GM19463 (cell line): ENCODE data around the gene ANGPT4.
"Not testable (repeated sequence)": the region's sequence is repeated elsewhere in the genome, so short reads cannot be mapped to it uniquely, and the experiment has no call there.

ENCODE experiments used
- ATAC-seq: cut with Tn5 transposase; IDR thresholded peaks from one replicate; pipeline ENCODE4 v1.9.1; 2021; ENCODE audit warnings: mild to moderate bottlenecking, moderate library complexity; ENCODE audit not compliant: unreplicated experiment

ANGPT4 gene

DNA sequence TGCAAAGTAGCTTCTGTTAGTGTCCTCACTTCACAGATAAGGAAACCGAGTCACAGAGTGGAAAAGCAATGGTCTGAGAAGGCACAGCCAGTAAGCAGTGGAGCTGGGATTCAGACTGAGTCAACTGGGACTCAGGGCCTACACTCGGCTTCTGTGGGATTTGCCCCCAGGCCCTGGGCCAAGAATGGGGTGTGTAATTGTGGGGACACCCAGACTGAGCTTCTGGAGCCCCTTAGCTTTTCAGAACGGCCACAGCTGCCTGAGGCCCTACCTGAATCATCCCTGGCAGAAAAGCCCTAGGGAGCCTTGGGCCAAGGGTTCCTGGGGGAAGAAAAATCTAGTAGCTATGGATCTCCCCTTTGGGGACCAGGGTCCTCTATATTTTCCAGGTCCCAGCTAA lies 6.5 kb downstream of the ANGPT4 start:
- ATAC-seq: no peak

DNA sequence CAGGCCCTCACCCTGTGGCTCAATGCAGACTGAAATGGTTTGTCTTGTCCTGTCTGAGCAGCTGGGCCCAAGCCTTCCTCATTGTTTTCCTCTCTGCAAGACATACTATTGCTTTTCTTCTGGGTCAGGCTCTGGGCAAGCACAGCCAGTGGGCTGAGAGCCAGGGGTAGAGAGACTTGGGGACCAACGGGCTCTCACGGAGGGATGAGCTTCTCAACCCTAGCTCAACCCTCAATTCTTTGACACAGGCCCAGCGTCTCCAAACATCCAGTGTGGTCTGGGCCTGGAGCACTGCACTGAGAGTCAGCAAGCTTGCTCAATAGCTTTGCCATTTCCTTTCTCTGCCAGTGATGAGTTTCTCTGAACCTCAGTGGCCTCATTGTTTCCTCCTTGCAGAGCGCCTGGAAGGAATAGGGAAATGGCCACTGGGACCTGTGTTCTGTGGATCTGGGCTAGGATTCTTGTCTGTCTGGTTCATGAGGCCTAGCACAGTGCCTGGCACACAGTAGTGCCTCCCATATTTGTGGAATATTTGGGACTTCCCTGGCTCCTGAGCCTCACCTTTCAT lies 9.3 kb downstream of the ANGPT4 start:
- no peak for ATAC-seq

DNA sequence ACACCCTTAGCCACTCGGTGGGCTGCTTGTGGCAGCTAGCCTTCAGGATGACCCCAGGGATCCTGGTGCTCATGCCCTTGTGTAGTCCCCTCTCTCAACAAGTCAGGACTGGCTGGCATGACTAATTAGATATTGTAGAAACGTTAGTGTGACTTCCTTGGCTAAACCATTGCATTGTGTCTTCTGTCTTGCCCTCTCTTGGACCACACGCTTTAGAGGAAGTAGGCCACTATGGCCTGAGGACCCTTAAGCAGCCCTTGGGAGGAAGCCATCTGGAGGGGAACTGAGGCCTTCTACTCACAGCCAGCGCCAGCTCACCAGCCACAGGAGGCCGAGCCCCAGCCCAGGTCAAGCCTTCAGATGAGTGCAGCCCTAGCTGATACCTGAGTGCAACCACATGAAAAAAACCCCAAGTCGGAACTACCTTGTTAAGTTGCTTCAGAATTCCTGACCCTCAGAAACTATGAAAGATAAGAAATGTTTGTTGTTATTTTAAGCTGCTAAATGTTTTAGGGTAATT lies 10.1 kb downstream of the ANGPT4 start:
- no peak for ATAC-seq

DNA sequence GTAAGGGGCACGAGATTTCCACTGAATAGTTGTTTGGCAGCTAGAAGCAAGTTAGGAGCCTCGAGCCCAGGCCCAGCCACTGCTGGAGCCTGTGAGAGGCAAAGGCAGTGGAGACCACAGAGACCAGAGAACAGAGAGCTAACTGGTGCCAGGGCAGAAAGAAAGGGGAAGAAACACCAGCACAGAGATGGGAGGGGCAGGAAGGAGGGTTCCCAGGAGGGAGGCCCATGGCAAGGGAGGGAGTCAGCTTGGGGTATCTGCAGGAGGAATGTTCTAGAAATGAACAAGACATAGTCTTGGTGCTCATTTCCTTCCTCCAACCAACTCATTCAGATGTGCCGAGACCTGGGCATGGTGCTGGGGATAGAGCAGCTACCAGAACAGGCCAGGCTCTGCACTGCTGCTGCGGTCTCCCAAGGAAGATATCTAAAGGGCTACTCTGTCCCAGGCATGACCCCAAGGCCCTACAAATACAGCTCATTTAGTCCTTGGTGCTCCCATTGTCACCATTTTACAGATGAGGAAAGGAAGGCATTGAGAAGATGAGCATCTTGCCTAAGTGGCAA lies 10.7 kb downstream of the ANGPT4 start:
- ATAC-seq: no peak

DNA sequence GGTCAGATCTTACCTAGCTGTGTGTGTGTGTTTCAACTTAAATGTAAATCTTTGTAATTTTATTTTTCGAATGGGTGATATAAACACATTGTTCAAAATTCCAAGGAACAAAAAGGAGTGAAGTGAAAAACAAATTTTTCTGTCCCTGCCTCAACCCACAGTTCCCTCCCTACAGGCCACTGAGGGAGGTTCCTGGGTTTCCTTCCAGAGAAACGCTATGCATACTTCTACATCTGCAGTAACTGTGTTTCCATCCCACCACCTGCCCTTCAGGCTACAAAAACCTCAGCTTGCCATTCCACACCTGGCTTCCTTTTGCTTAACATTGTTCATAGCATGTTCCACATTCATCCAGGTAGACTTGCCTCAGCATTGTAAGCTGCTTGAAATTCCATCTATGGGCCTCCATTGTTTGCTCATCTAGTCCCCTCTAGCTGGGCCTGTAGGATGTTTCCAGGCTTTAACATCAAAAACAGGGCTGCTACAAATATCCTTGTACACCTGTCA lies 12.0 kb downstream of the ANGPT4 start:
- ATAC-seq: no peak

DNA sequence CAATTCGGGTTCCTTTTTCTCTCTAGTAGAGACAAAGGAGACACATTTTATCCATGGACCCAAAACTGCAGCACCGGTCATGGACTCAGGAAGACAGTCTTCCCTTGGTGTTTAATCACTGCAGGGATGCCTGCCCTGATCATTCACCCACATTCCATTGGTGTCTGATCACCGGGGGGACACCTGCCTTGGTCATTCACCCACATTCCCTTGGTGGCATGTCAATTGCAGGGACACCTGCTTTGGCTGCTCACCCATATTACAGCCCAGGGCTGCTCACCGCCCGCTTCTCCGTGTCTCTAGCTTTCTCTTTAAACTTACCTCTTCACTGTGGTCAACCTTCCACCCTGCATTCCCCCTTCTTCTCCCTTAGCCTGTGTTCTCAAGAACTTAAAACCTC lies 18.7 kb downstream of the ANGPT4 start:
- ATAC-seq: not testable (repeated sequence)

DNA sequence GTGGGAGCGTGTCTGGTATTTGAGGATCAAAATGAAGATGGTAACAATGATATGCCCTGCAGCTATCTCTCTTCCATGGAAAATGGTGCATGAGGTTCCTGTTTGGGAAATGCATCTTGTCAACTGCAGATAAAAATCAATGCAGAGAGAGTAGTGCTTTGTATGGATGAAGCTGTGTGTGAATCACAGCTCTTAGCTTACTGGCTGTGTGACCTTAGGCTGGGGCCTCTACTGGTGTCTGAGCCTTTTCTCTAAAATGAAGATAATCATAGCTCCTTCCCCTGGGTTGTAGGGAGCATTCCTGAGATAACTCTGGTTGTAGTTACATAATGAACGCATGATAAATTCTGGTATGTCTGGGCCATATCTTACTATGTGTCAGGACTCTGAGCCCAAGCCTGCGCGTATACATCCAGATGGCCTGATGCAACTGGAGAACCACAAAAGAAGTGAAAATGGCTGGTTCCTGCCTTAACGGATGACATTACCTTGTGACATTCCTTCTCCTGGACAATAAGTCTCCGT lies 19.6 kb downstream of the ANGPT4 start:
- ATAC-seq: no peak

DNA sequence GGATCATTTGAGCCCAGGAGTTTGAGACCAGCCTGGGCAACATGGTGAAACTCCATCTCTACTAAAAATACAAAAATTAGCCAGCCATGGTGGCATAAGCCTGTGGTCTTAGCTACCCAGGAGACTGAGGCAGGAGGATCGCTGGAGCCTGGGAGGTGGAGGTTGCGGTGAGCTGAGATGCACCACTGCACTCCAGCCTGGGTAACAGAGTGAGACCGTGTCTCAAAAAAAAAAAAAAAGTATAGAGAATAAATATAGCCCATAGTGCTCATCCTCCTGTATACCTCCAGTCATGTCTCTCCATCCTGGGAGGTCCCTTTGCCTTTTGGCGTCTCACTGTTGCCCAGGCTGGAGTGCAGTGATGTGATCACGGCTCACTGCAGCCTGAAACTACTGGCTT lies 23.8 kb downstream of the ANGPT4 start:
- ATAC-seq: not testable (repeated sequence)

DNA sequence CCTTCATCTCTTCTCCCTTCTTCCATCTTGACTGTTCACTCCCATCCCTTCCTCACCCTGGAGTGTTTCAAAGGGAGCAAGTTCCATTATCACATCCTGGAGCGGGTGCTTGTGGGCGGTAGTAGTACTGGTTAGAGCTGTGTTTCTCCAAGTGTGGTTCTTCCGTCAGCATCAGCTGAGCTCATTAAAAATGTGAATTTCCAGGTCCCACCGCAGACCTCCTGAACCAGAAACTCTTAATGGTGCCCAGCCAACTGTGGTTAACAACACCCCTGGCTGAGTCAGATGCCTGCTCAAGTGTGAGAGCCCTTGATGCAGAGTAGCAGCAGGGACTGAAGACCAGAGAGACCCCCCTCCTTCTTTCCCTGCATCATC lies 24.4 kb downstream of the ANGPT4 start:
- ATAC-seq: peak; percentile 68

DNA sequence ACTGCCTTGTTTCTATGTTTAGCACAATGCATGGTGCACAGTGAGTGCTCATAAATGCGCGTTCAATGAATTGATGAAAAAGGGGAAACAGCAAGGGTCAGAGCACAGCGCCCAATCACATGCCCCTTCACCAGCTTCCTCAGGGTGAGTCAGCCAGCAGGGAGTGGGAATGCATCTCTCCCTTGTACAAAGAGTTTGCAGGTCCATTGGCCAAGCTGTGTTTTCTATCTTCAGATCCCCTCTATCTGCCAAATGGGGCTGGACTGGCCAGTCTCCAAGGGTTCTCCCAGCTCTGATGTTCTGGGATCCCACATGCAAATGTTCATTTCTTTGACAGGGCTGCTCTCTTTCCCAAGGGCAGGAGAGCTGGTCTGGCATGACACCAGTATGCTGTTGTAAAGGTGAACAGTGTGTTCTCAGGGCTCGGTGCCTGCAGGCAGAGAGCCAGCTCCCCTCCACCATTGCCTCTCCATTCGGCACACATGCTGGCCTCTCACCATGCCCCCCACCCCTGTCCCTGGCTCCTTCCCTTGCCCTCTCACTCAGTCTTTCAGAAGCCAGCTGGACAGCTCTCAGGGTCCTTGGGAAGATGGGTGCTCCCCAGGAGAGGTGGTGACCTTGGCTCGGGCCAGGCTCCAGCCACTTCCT lies 25.0 kb downstream of the ANGPT4 start:
- ATAC-seq: no peak

DNA sequence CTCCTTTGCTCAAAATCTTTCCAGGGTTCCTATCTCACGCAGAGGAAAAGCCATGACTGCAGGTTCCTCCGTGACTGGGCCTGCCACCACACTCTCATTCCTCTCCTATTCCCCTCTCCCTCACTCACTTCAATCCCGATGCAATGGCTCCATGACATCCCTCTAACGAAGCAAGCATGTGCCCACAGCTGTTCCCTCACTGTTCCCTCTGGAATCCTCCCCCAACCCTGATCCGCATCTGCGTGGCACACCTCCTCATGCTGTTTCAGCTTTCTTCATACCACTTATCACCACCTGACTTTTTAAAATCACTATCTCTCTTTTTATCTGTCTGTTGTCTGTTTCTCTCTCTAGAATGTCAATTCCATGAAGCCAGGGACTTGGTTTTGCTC lies 25.5 kb downstream of the ANGPT4 start:
- ATAC-seq: no peak

DNA sequence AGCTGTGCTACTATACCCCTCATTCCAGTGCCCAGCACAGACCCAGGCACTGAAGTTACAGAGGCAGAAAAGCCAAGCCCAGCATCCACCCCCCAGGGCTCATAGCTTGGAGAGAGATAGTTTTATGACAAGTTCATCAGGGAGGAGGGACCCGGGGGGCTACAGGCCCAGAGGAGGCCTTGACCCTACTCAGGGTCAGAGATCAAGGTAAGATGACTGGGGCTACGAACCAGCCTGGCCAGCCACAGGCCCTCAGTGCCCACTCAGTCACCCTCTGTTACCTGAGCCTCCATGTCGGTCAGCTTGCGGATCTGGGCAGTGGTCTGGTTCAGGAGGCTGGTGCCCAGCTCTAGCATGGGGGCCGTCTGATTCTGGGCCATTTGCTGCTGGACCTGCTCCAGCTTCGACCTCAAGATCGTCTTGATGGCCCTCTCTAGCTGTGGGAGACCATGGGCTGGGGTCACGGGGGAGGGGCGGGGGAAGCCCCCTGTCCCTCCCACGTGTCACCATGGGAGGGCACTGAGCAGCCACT lies 26.1 kb downstream of the ANGPT4 start:
- ATAC-seq: no peak

DNA sequence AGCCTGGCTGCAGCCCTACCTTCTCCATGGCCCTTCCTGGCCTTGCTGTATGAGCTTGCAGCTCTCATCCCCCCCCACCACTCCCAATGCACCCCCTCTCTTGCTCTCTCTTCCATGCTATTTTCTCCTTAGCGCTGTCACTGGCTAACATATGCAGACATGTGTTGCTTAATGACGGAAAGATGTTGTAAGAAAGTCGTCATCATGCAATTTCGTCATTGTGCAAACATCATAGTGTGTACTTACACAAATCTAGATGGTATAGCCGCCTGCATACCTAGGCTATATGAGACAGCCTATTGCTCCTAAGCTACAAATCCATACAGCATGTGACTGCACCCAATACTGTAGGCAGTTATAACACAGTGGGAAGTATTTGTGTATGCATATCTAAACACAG lies 27.0 kb downstream of the ANGPT4 start:
- no peak for ATAC-seq

DNA sequence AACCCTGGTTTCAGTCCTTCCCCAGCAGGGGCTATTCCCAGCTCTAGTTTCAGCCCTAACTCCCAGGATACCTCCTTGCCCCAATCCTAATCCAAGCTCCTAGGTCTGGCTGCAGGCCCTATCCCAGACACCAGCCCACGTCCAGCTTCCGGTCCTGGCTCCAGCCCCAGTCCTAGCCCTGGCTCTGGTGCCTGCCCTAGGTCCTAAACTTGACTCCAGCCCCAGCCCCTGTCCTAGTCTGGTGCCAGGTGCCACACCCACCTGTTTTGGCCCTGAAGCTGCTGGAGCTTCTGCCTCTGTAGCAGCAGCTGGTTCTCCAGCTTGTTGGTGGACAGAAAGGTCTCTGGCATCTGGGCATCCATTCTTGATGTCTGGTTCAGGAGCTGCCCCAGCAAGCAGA lies 28.1 kb downstream of the ANGPT4 start:
- ATAC-seq: no peak

DNA sequence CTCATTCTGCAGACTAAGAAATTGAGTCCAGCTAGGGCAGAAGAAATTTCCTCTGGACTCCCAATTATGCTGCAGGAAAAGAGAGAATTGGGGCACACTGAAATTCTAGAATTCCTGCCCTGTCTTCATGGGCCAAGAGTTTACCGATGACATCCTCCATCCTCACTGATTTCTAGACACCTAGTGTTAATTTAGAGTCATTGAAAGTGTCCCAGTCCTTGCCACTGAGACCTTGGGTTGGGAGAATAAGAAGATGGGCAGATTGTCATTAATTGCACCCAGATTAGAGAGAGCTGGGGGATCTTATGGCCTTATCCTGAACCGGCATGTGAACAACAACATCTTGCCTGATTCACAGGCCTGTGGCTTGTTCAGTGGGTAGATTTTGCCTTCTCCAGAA lies 29.0 kb downstream of the ANGPT4 start:
- ATAC-seq: no peak

DNA sequence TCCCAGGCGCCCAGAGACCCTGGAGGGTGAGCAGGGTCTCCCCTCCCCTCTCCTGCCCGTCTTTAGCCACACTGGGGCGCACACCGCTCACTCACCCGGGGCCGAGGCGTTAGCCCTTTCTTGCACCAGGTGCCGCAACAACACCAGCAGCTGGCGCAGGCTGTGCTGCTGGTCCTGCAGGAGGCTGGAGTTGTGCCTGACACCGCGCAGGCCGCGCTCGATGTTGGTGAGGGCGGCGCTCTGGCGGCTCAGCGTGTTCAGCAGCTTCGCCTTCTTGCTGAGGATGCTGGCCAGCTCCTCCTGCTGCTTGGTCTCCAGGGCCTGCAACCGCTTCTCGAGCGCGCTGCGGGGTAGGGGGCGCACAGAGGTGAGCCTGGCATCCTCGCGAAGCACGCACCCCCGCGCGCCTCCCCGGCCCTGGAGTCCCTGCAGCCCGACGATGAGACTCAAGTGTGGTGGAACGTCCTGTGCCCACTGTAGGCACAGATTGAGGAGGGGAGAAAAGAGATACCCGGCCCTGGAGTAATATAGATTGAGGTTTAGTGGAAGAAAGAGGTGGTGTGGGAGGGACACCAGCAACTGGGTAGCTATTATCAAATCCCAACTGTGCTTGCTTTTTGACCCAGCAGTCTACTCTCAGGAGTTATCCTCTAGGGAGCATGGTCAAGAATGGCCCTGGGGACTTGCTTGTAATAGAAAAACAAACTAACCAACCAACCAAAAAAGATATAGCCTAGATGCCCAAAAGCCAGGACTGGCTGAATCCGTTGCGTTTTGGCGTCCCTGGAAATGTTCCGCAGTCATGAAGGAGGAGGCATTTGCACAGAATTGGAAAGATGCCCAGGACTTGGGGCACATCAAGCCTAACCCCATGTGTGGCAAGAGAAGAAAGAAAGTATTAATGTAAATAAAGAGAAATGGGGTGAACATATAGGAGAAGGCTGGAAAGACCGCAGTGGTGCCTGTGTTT lies 30.9 kb downstream of the ANGPT4 start:
- ATAC-seq: no peak

DNA sequence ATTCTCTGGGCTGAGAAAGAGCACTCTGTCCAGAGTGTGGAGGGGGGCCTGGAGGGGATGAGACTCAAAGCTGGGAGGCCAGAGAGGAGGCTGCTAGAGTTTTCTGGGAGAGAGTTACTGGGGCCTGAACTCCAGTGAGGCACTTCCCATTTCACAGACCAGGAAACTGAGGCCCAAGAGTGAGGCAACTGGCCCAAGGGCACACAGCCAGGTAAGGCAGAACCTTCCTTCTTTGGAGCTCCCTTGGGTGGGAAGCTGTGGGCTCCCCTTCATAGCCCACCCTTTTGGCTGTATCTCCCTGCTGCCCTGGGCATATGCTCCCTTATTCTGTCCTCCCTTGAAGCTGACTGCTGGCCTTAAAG lies 34.4 kb downstream of the ANGPT4 start:
- ATAC-seq: no peak

DNA sequence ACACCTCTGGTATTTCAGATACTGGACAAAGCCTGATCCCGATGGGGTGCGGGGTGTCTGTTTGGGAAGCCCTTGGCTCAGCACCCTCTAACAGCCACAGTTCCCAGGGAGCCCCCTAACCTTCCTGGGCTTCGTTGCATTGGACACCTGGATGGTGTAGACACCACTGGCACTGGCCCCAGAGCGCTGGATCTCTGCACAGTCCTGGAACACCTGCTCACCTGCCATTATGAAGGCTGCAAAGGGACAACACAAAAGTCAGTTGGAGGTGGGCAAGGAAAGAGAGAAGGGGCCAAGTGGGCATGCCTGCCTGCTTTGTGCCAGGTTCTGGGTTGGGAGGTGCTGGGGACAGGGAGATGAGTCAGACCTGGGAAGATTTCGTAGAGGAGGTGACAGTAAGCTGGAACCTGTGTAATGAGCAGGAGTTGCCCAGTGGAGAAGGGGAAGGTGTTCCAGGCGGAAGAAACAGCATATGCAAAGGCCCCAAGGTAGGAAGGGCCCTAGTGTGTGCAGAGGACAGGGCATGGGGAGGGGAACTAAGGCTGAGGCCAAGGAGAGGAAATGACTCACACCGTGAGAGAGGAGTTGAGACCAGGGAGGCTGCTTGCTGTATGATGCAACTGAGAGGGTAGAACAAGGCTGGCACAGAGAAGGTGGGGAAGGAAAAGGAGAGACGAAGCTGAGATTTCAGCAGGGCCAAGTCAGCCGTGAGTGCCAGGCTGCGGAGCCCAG lies 34.9 kb downstream of the ANGPT4 start:
- no peak for ATAC-seq

DNA sequence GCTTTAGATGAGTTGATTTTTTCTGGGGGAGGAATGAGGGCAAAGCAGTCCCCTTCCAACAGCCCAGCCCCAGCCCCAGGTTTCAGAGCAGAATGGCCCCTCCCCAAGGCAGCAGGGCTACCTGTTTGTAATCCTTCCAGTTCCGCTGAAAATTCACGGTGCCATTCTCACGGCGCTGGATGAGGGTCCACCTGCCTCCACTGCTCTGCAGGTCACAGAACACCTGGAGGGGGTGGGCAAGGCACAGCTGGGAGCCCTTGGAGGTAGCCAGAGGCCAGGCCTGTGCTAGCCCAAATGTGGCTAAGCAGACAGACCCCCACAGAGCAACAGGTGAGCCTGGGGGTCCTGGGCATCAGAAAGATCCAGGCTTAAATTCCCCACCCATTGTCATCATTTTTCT lies 36.5 kb downstream of the ANGPT4 start:
- no peak for ATAC-seq
